CD4-positive, alpha-beta T cell treated with Interleukin-4 for 4 hours (primary cell): ENCODE results near the gene IRS2.

Experiments
- DNase-seq: peaks from one replicate; pipeline ENCODE4 v3.0.0-alpha.2; 2020

IRS2 gene

DNA sequence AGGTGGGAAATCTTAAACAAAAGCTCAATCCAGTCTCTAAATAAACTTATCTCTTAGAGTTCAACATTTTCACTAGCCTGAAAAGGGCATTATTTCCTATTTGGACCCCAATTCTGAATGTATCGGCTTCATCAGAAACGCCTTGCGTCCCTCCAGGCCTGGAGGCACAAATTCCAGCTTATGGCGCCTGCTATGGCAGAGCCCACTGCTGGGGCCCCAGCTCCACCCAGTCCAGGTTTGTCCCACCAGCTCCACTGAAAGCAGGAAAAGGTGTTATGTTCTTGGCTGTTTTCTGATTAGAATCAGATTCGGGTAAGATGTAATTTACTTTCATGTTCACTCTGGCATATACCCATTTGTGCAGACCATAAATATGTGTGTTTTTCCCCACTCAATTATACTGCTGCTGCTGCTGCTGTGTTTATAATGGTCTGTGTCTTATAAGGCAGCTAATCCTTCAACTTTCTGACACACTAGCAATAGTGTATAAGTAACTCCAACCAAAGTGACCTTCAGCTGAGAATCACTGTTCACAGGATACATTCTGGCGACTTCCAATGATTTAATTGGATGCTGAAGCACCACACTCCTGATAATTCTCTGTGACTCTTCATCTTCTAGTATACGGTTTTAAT lies 6.4 kb downstream of the IRS2 start:
- no peak for DNase-seq

- peak; percentile 57 for DNase-seq
These were observed 7.3 kb downstream of the IRS2 start for GRCh38 chr13:109779074-109779473.

DNA sequence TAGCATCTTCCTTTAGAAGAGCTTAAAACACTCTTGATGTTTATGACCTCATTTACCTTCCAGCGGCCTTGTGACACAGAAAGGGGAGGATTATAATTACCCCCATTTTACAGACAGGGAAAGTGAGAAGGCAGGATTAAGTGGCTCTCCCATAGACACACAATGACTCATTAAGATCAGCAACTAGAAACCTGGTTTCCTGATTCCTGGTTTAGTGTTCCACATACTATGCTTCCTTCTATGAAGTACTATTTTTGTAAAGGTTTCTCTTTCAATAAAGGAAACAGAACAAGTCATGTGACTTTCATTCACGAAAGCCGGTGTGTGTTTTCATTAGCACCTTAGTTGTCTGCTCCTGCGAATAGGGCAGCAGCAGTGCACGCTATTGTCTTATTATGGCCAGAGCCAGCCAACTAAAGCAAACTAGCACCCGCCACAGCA lies 8.3 kb downstream of the IRS2 start:
- DNase-seq, result peak; percentile 15

DNA sequence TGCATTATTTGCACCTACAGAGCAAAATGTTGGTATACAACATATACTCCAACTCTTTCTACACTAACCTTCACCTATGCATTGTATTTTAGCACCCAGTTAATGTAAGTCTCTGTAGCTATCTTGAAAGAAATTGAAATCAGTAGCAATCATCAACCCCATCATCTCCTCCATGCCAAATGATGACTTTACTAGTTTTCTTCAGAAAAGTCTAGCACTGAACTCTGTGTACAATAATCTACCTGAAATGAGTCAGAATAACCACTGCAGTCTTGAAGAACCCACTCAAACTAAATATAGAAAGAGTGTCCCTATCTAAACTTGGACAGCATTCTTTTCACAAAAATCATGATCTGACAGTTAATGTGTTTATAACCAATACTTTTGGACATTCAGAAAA lies 9.8 kb downstream of the IRS2 start:
- DNase-seq, result no peak

DNA sequence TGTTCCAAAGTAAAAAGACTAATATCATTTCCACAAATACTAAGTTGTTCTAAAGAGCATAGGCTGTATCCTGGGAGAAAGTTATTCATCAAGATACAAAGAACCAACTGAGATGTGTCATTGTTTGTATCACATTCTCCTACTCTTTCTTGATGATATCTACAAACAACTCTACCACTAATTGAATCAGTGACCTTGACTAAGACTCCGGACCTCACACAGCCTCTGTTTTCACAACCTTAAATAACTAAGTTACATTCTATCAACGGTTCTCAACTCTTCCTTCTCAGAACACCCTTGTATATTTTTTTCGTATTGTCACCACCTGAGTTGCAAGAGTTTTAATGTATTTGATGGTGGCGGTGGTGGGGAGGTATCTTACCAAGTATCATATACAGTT lies 12.6 kb downstream of the IRS2 start:
- DNase-seq, result no peak

GRCh38 chr13:109773276-109773675 lies 13.1 kb downstream of the IRS2 start:
- no peak for DNase-seq

- no peak for DNase-seq
These were observed 14.5 kb downstream of the IRS2 start for GRCh38 chr13:109771926-109772325.

DNA sequence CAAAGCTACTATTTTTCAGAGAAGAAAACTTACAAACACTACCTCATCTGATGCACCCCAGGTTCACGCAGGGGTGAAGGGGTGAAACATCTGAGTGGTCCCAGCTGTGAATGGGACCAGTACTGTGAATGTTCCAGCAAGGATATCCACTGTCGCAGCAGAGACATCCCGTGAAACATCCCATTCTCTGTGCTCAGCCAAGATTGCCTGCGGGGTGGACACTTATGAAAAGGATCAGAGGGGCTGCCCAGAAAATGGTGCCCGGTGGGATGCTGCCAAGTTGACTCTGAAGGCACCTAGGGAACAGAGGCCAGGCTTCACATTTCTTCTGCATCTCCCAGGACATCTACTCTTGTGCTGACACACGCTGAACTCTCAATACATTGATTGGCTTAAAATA lies 15.9 kb downstream of the IRS2 start:
- DNase-seq, result no peak

GRCh38 chr13:109769921-109770320 lies 16.5 kb downstream of the IRS2 start:
- no peak for DNase-seq

DNA sequence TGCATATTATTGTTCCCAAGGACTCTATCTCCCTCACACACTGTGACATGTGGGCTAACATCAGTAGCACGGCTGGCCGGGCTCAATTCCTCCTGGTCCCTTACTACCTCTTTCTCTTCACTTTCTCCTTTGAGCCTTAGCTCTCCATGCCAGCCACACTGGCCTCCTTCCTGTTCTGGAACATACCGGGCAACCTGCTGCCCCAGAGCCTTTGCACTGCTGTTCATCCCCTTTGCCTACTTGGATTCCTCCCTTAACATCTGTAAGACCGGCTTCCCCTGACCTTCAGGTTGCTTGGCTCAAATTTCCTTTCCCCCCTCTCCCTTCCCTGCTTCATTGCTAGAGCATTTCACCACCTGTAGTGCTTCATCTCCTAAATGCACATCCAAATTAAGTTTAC lies 17.1 kb downstream of the IRS2 start:
- no peak for DNase-seq

DNA sequence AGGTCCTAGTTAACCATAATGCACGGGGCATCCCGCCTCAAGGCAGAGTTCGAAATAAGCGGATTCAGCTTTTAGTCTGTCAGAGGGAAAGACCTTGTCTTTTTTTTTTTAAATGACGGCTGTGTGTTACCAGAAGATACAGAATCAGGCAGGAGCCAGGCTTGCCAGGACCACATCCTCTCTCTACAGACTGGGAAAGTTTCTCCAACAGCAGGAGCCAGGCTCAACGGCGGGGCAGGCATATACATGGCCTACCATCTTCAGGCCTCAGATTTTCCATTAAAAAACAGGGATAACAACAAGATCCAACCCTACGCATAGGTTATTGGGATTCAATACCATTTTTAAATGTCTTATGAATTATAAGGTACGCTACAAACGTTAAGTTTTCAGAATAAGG lies 17.8 kb downstream of the IRS2 start:
- DNase-seq, result no peak

- DNase-seq, result no peak
These were observed 18.2 kb downstream of the IRS2 start for GRCh38 chr13:109768176-109768575.

GRCh38 chr13:109767023-109767422 lies 19.4 kb downstream of the IRS2 start:
- no peak for DNase-seq

GRCh38 chr13:109764470-109765291 lies 21.7 kb downstream of the IRS2 start:
- peak; percentile 27 for DNase-seq

- DNase-seq, result no peak
These were observed 22.3 kb downstream of the IRS2 start for GRCh38 chr13:109764045-109764444.

DNA sequence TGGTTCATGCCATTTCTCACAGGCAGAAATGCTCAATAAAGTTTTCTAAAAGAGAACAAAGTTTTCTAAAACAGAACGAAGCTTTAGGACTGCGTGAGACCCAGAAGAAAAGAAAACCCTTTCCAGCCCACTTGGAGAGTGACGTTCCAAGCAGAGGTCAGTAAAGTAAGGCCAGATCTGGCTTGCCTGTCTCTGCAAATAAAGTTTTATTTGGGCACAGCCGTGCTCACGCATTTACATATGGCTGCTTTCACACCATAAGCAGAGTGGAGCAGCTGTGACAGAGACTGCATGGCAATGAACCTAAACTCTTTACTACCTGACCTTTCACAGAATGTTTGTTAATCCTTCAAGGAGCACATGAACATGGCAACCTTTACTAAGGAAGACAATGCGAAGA lies 23.6 kb downstream of the IRS2 start:
- DNase-seq, result no peak

DNA sequence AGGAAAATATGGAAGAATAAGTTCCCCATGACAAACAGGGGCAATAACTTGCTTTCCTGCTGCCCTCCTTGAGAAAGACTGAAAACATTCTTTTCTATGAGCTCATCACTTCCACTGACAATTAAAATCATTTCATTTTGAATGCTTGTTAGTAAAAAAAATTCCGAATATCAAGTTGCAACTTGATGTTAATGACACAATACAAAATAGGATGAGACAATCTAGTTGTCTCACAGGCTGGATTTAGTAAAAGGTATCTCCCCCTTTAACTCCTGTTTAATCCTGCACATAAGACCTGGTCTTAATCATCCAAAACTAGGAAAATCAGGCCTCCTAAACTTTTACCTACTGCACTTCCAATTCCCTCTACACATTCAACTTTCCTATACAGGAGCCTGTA lies 24.7 kb downstream of the IRS2 start:
- no peak for DNase-seq

DNA sequence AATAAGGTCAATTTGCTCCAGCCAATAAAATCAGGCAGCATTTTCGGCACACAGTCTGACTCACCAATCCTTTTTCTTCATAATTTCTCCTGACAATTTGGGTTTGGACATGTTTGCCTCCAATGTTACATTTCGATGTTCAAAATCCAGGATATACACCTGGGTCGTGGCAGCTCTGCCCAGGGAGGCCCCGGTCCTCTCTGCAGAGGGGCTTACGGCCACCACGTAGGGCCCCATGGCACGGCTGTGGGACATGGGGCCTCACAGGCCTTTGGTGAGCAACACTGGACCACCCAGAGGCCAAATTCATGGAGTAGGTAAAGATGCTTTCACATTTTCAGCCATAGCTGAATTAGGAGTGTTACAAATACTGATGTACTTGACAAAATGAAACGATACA lies 25.4 kb downstream of the IRS2 start:
- no peak for DNase-seq

DNA sequence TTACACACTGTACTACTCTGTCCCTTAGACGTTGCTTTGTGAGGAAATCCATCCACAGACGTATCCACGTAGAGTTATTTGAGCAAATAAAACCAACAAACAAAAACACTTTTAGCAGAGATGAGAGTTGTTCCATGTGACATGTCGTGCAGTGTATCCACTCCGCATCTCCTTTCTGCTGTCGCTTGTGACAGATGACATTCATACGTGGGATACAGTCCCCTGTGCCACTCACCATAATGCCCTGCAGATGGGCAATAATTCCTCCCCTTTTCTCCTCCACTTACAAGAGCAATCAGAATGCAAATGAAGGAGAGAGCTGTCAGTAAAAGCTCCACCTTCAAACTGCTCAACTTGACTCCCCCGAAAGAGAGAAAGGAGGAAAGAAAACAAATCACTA lies 26.0 kb downstream of the IRS2 start:
- DNase-seq, result no peak

- no peak for DNase-seq
These were observed 26.8 kb downstream of the IRS2 start for GRCh38 chr13:109759609-109760008.

GRCh38 chr13:109758937-109759480 lies 27.4 kb downstream of the IRS2 start:
- no peak for DNase-seq

DNA sequence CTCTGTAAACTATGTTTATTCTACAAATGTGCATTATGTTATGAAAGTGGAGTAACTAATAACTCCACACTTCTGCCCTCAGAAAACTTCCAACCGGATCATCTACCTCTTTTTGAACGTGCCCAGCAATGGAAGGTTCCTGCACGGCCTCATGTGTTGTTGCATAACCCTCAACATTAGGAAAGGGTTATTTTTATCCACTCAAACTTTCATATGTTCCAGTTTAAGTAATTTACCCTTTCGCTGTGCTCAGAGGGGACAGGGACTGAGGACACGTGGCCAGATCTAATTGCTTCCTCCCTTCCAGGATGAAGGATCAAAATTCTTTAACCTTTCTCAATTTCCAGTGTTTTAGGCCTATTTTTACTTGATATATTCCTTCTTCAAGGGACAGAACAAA lies 29.6 kb downstream of the IRS2 start:
- DNase-seq, result no peak

- no peak for DNase-seq
These were observed 30.4 kb downstream of the IRS2 start for GRCh38 chr13:109755997-109756396.

- DNase-seq, result no peak
These were observed 30.8 kb downstream of the IRS2 start for GRCh38 chr13:109755551-109755950.
